Measurements from ENCODE around the gene SENP8.

- TF ChIP-seq CTCF (conservative IDR thresholded peaks at IDR 0.05; ENCODE audit: low read depth, low read length) (no peak), EZH2 (IDR thresholded peaks at IDR 0.05; ENCODE audit: borderline replicate concordance, low read depth, low read length, poor library complexity, severe bottlenecking) (no peak)
Measured at GRCh38 chr15:72112116-72112515, 6.1 kb upstream of the SENP8 start.

All from A673 (cell line).